ENCODE results near the gene SLX4IP.

DNA sequence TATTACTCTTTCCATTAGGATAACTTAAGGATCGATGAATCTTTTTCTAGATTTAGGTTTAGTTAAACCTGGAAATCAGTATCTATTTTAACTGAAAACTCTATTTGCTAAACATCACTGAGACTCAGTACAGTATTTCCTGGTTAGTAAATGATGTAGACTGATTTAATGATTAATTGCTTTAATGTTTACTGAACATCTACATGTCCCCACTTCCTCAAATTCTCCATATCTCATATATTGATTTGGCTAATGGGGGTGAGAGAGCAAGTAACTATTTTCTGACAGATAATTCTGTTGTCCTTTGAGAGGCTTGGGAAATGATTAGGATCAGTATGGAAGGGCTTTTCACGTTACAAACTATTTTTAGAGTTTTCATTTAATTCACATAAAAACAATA lies 11.4 kb upstream of the SLX4IP start:
- TF ChIP-seq EZH2 (IDR thresholded peaks at IDR 0.05), result no peak
- TF ChIP-seq POLR2AphosphoS5 (IDR thresholded peaks at IDR 0.05; ENCODE audit: borderline replicate concordance, low read depth, low read length), result no peak
- no peak for TF ChIP-seq FOXP2 (optimal IDR thresholded peaks at IDR 0.05; ENCODE audit: control extremely low read depth, extremely low read length, insufficient read depth)

Measured in SK-N-MC (cell line).